GM12892 (cell line): ENCODE measurements around the gene CCNF.
"Not testable (repeated sequence)": the region's sequence is repeated elsewhere in the genome, so short reads cannot be mapped to it uniquely, and the experiment has no call there.

Experiments used
- POLR2A ChIP-seq: IDR thresholded peaks from 2 replicates; pipeline ENCODE4 v1.6.1; 2011; ENCODE audit warnings: low read depth, low read length, control low read depth
- TAF1 ChIP-seq: IDR thresholded peaks from 2 replicates; pipeline ENCODE4 v1.6.1; 2011; ENCODE audit warnings: low read depth, mild to moderate bottlenecking, control low read depth, low read length, borderline replicate concordance

GRCh38 chr16:2435236-2435635, 6.0 kb downstream of the CCNF start:
- TF ChIP-seq POLR2A, TAF1: not testable (repeated sequence)
